GM19238 (cell line): ENCODE results near the gene ONECUT1.

Source experiments
- DNase-seq: peaks from one replicate; pipeline ENCODE4 v3.0.0; 2011; ENCODE audit warnings: low spot score; ENCODE audit not compliant: insufficient read length

ONECUT1 gene

DNA sequence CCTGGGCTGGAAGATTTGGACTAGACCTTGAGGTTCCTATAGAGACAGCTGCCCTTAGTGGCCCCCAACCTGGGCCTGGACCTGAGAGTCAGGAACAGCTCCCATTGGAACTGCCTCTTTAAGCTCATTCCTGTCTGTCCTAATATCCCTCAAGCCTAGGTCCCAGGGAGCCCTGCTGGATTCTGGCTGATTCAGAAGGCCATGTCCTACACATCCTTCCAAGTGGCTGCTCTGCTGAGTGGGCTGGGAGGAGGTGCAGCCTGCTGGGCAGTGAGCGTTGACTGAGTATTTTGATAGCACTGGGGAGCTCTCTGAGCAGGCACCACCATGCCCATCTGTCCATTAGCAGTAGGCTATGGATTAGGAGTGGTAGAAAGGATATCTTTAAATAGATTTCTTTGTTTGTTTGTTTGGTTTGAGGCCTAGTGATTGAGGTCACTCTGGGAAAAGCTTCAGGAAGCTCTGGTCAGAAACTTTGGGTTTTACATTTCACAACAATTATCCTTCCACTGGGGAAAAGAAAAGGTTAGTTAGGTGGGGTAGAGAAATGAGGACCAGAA is 56.4 kb downstream of the ONECUT1 start:
- DNase-seq, result no peak

DNA sequence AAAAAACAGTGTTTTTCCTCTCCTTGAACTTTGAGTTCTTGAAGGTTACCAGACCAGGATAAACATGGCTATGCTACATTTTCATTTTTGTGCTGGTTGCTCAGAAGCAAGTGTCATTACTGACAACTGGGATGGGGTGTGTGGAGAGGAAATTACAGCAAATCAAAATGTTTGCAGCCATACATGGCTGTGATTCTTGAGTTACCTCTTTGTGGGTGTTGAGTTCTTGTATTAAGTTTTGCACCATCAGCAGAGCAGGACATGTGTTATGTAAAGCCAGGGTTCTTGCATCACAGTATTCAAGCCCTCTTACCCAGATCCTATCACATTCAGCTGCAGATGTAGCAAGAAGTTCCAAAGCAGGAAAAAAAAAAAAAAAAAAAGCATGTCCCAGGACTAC is 57.0 kb downstream of the ONECUT1 start:
- no peak for DNase-seq

DNA sequence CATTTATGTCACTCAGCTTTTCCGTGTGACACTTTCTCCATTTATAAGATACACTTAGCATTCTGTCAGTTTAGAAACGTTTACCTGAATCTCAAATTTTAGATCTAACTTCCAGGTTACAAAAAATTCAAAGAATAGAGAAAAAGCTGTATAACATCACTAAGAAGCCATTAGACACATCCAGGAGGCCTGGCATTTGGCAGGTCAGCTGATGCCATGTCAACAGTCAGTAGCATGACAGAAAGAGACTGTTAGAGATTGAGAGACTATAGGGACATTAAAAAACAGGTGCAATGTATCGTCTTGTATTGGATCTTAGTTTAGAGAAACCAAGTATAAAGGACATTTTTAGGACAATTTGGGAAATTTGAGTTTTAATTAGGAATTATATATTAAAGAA is 57.6 kb downstream of the ONECUT1 start:
- DNase-seq, result no peak

DNA sequence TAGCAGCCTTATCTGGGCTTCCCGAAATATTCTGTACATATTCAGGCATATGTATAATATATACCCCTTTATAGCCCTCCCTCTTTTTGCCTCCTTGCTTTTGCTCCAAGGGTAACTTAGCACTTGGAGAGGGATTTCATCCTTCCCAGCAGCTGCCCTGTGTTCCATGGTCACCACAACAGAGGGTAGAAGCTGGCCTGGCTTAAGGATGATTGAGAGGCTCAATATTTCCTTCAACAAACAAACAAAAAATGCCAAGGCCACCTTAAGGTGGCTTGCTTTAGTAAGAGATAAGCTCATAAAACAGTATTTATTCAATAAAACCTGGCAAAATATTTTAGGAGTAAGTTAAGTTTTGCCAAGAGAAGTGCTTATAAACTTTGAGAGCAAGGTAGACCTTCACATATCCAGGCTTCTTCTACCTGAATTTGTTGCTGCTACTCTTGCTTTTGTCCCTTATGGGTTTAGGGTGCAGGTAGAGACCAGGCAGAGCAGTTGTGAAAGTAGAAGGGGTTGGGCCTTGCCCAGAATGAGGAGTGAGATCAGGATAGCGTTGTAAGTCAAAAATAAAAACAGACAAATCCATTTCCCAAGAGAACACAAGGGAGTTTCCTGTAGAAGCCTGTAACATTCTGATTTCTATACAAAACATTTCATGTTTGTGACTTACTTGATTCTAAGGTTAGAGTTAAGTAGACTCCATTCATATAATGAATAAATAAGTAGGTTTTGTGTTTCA is 58.2 kb downstream of the ONECUT1 start:
- no peak for DNase-seq

DNA sequence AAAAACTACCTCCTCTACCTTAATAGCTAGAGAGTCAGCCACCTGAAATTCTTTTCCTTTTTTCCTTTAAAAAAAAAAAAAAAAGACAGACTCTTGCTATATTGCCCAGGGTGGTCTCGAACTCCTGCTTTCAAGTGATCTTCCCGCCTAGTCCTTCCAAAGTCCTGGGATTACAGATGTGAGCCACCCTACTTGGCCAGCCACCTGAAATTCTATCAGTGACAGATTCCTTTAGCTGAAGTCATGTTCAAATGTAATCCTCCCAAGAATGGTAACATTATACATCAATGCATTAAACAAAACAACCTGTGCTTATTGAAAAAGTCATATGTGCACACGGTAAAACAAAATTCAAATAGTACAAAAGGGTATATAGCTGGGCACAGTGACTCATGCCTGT is 59.1 kb downstream of the ONECUT1 start:
- no peak for DNase-seq

DNA sequence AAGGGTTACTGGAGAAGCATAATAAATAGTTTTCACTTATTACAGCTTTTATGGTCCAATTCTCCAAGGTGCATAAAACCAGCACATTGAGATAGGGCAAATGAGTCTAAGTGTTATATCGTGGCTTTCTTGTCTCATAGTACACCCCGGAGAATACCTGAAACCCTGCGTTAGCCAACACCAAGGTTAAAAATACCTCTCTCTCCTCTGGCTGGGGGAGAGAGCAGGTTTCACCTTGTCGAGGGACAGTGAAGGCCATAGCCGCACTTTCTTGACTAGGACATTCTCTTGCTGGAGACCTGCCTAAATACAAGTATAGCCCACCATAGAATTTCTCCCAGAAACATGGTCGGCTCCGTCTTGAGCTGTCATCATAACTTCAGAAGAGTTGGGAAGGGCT is 59.5 kb downstream of the ONECUT1 start:
- DNase-seq, result no peak

DNA sequence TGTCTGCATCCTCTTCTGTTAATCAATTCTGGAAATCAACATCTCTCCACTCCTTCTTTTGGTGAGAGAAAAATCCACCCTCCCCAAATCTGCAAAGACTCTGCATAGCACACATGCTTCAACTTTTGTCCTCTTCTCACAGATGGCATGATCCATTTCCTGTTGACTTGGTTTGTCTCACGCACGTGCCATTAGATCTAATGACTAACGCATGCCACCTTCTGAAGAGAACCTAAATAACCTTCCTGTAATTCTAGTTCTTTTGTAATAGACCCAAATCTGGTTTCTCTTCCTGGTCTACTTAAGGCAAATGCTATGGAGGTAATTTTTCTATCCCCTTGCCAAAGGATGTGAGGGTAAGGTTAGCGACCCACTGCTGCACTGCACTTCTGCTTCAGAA is 60.0 kb downstream of the ONECUT1 start:
- peak; percentile 10 for DNase-seq

DNA sequence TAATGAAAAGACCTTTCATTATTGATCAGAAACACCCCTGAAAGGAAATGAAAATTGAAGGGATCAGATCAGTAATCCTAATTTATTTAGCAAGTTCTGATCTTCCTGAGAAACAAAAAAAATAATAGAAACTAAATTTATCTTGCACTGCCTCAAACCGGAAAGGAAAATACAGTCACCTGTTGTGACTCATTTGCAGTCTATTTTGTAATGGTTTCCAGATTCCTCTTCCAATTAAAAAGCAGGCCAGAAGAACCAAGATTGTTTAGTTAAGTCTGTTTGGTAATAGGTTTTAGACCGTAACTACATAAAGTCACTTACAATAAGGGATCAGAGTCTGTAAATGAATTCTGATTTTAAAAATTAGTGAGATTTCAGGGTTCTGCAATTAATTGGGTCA is 61.2 kb downstream of the ONECUT1 start:
- no peak for DNase-seq

DNA sequence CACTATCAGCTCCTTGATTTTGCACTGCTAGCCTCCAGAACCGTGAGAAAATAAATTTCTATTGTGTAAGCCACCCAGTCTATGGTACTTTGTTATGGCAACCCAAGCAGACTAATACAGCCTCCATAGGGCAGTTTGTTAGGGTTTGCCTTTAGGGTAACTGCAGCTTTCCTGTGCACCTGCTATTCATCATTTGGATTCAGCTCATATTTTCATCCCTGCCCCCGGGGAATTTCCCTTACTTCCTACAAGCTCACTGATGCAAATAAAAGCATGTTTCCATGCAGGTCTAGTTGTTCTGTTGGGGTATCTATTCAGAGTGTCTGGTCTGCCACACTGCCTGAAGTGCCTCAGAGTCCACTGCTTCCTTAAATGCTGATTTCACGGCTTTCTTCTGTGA is 62.3 kb downstream of the ONECUT1 start:
- DNase-seq, result no peak

DNA sequence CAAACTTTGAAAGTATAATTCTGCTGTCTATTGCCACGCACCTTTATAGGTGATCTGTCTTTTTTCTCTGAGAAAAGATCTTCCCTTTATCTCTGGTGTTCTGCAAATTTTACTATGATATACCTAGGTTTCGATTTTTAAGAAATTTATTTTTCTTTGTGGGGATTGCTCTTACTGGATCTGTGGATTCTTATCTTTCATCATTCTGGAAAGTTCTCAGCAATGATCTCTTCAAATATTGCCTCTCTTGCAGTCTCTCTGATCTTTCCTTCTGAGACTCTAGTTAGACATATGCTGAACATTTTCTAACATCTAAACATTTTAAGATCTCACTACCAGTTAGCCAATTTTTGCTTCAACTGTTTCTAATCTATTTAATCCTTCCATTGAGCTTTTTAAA is 63.9 kb downstream of the ONECUT1 start:
- DNase-seq, result no peak

DNA sequence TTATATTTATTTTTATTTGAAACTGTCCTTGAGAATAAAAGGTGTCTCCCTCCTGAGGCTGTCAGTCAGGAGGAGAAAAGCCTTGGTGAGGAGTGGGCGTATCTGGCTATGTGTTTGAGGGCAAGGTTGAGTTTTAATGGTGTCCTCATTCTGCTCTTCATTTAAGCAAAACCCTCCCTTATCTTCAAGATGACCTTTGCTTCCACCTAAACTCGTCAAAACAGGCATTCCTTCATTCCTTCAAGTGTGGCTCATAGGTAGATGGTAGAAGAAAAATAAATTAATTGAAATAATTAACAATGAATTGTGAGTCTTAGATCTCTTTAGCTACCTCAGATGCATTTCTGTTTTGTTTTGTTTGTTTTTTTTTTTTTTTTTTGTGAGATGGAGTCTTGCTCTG is 71.6 kb downstream of the ONECUT1 start:
- no peak for DNase-seq

DNA sequence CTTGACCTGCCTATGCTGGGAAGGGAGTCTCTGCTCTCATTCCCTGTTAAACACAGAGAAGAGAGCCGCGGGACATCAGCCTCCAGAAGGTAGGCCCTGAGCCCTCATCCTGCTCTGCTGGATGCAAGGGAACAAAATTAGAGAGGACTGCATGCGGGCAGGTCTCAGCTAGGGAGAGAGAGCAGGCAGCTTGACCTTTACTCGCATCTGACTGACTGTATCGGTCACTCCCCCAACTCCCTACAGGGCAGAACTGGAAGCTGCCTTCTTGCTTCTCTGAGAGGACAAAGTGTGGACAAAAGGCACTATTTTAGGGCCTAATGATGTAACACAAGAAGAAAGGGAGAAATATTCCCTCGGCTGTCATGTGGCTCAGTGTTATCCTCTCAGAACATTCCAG is 72.2 kb downstream of the ONECUT1 start:
- DNase-seq, result no peak

DNA sequence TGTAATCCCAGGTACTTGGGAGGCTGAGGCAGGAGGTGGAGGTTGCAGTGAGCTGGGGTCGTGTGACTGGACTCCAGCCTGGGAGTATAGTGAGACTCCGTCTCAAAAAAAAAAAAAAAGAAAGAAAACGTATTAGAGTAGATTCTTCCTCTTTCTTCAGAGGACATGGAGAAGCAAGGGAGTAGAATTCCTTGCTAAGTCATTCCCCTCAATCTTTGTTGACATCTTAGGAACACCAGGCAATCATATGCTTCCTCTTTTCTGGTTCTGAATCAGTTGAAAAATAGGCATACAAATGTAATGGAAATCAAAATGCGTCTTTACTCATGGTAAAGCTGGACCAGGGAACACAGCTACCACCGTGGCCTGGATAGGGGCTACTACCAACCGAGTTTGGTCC is 72.7 kb downstream of the ONECUT1 start:
- no peak for DNase-seq

DNA sequence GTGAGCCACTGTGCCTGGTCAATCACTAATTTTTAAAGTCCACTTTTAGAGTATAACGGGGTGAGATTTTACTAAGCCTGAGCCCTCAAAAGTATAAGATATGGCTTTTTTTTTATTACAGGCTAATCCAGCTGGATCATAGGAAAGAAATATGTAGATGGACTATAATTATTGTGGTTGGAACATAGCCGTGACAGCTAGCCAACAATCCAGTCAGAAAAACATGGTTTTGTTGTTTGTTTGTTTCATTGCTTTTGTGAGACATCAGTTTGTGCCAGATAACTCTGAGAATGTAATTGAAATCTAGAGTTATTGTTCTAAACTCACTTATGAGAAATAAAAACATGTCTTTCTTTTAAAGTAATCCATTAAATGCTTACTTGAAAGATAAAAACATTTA is 73.6 kb downstream of the ONECUT1 start:
- no peak for DNase-seq

DNA sequence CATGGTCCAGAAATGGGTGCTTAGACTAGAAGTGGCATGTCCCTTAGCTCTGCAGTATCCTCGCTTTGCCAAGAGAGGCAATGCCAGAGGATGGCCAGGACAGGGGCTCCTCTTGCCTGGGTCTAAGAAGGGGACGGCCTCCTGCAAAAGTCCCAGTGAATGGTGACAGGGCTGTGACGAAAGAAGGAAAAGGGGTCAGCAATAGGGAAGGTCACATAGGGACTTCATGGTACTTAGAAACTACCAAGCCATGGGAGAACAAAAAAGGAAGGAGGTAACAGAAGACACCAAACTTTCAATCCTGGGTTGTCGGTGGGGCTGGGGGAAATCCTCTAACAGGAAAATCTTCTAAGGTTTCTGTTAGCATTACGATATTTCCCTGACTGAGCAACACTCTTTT is 74.7 kb downstream of the ONECUT1 start:
- DNase-seq, result no peak

DNA sequence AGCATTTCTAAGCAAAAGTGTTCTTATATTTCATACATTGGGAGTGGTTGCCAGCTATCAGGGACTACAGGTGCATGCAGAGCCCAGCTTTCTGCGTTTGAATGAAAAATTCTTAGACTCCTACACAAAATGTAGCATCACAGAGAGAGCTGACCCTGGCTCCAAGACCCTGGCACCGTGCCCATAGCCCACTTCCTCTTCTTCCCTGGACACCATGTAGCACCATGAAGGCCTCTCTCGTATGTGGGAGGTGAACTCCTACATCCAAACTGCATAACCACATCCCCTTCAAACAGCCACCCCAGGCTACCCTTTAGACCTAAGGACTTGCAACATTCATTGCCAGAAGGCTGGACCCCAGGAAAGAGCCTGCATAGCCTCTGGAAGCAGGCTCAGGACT is 75.2 kb downstream of the ONECUT1 start:
- no peak for DNase-seq

DNA sequence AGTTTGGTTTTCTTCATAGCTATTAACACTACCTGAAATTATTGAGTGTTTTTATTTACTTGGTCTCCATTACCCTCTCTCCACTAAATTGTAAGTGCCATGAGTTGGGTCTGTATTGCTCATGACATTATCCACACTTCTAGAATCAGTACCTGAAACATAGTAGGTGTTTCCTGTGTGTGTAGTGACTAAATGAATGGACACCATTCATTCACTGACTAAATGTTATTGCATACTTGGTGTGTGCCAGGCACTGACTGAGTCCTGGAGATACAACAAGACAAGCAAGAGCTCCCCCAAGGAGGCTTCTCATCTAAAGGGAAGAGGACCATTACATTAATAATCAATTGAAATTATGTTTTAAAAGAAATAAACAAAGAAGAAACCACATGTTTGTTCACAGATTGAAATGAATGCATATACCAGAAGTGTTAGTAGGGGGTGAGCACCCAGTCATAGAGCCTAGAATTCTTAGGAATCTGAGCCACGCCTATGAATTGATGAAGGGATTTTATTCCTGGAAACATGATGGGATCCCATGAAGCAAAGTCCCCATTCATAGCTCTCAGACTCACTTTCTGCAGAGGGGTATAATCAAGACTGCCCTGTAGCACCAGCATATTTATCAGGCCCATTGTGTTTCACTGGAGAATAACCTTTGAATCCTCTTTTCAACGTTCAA is 79.3 kb downstream of the ONECUT1 start:
- DNase-seq, result no peak

DNA sequence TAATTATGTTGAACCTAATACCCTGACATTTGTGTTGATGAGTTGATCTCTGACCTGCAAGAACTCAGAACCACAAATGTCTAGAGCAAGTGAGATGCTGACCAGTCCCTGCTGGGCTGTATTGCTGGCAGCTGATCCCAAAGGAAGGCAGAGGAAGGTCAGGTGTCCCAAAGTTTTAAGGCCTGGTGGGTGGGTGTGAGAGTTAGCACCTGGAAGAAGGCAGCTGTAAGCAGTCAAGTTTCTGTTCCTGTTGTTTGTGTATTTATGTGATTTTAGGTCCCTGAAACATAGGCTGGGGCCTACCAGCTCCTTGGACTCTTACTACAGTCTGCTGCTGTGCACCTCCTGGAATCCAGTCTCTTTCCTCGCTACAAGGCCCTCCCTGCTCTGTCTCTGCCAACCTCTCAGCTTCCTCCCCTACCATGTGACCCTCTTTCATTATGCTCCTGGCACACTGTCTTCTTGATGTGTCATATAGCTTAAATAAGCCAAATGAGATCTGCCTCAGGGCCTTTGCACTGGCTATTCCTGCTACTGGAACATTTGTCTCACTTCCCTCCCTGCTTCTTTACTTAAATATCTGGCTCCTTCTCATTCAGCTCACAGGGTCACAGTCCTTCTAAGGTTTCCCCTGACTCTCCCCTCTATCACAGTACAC is 80.0 kb downstream of the ONECUT1 start:
- DNase-seq, result no peak

DNA sequence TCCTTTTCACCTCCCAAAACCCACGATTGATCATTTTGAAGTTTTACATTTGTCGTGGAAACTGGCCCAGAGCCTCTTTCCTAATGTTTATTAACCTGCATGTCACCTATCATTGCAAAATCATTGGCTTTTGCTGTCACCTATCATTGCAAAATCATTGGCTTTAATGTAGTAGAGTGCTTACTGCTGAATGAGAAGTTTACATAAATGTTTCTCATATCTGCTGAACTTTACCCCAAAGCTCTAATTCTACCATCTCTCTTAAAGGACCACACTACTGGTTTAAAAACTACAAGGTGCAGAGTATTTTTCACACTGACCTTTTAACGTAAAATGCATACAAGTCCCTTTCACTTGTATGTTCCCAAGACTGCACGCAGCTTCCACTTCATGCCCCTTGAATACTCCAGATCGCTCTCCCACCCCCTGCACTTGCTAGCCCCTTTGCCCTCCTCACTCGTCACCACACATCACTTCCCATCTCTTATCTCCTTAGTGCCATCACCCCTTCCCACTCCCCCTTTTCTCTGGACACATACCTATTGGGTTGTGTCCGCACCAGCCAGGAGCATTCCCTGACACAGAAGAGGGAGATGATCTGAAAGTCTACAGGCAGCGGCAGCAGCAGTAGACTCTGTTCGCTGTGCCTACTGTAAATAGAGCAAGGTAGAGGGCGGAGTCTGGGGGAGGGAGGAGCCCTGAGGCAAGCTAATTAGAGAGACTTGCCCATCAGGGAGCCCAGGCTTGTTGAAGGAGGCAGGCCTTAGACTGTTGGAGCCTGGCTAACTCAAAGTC is 80.8 kb downstream of the ONECUT1 start:
- peak; percentile 16 for DNase-seq
